SKM-1 treated with dmso at 0.1 percent for 144 hours (cell line): ENCODE data around the gene UNC45A.
"Not testable (repeated sequence)": the region's sequence is repeated elsewhere in the genome, so short reads cannot be mapped to it uniquely, and the experiment has no call there.

ENCODE experiments used
- DNase-seq: peaks from one replicate; lab custom pipeline; 2025; ENCODE audit not compliant: unreplicated experiment; lab: John Stamatoyannopoulos, UW

UNC45A gene

DNA sequence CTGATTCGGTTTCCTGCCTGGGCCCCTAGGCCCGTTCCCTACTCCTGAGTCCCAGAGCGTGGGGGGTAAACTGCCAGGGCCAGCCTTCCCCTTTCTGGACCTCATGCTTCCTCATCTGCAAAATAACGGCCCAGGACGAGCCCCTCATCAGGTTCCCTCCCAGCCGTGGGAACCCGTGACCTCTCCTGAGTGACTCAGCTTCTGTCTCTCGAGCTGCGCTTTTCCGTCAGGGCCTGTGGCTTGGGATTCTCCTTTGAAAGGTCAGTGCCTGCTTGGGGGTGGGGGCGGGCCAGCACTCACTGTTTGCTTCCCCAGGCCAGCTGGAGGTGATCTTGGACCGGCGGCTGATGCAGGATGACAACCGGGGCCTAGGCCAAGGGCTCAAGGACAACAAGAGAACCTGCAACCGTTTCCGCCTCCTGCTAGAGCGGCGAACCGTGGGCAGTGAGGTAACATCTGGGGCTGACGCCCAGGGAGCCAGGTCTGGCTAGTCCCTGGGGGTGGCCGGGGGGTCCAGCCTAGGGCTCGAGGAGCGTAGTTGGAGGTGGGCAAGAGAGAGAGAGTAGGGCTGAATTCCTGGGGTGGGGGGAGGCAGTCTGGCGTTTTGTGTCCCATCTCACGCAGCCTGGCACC, 19.2 kb upstream of the UNC45A start:
- DNase-seq: peak; percentile 81

DNA sequence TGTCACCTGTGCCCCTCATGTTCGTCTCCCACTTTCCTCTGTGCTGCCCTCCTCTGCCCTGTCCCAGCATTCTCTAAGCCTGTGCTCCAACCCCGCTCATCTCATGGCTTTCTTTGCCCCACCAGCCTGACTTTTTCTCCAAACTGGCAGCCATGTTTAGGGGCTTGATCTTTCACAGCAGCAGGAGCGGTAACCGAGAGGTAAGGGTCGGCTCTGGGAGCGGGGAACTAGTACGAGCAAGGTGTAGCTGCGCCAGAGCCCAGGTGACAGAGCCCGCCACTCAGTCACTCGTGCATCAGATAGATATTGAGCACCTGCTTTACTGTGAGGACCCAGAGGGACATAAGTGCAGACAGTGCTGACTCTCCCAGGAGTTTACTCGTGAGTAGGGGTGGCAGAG, 18.6 kb upstream of the UNC45A start:
- DNase-seq: no peak

DNA sequence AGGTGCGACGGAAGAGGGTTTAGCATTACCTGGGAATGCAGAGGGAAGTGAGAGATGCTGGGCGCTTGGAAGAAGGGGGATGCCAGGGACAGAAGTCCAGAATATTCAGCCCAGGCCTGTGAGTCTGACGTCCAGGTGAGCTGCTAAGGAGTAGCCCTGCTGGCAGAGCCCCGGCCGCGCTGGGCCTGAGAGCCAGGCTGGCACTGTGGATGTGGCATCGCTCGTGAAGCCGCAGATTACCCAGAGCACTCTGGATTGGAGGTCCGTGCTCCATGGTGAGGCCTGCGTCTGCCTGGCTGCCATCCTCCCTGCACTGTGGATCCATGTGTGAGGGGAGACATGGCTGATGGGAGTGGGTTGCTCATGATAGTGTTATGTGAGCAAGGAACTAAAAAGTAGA, 17.5 kb upstream of the UNC45A start:
- DNase-seq: no peak

DNA sequence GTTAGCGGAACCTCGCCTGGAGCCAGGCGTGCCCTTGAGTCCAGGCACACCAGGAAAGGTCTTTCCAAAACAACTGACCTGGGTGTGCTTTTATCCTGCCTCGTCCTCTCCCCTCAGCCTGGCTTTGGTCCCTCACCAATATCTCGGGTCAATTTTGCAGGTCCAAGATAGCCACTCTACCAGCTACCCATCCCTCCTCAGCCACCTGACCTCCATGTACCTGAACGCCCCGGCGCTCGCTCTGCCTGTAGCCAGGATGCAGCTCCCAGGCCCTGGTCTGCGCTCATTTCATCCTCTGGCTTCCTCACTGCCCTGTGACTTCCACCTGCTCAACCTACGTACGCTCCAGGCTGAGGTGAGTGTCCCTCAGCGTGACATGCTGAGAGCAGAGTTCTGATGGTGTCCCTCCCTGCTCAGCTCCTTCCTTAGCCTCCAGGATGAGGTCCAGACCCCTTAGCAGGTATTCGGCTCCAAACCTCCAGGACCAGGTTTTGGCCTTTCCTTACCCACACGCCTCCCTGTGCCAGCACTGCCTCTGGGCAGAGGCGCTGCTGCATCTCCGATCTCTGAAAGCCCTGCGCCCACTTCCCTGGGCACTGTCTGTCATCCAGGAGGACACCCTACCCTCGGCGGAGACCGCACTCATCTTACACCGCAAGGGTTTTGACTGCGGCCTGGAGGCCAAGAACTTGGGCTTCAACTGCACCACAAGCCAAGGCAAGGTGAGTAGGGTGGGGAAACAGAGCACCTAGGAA, 16.9 kb upstream of the UNC45A start:
- DNase-seq: no peak

DNA sequence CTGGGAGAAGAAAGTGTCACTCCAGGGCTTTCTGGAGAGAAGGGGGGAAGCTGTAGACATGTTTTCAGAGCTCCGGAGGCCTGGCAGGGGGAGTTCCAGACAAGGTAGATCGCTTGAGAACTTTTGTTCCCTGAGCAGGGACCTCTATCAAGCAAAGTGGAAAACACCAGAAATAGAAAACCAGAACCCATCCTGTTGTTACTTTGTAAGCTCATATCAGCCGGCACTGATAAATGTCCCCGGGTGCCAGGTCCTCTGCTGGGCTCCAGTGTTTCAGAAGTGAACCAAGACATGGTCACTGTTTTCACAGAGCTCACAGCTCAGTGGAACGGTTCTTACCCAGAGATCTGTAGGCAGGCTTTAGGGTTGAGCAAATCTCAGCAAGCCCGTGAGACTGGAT, 16.2 kb upstream of the UNC45A start:
- no peak for DNase-seq

DNA sequence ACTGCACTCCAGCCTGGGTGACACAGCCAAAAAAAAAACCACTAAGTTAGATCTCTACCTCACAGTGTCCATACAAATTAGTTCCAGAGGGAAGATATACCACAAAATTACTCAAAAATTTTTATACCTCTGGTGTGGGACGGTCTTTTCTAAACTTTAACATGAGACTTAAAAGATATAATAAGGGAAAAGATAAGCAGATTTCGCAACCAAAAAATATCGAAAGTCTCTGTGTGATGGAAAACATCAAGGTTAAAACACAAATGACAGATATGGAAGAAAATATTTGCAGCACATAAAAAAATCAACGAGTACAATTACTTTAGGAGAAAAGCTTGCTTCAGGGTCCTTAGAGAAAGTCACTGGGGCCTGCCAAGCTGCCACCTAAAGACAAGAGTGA, 13.2 kb upstream of the UNC45A start:
- DNase-seq: no peak

DNA sequence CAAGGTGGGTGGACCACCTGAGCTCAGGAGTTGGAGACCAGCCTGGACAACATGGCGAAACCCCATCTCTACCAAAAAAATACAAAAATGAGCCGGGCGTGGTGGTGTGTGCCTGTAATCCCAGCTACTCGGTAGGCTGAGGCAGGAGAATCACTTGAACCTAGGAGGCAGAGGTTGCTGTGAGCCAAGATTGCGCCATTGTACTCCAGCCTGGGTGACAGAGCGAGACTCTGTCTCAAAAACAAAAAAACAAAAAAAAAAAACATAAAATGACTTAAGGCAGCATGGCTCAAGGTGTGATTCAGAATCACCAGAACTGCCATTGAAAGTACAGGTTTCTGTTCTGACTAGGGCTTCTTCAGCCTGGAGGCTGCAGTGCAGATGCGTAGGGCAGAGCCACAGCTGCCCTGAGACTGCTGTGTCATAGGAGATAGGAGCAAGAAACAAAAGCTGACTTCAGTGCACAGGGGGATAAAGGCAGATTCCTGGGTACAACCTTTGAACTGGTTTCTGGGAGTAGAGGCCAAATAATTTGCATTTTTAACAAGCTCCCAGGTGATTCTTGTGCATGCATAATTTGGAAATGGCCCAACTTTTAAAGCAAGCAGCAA, 12.3 kb upstream of the UNC45A start:
- DNase-seq: not testable (repeated sequence)

DNA sequence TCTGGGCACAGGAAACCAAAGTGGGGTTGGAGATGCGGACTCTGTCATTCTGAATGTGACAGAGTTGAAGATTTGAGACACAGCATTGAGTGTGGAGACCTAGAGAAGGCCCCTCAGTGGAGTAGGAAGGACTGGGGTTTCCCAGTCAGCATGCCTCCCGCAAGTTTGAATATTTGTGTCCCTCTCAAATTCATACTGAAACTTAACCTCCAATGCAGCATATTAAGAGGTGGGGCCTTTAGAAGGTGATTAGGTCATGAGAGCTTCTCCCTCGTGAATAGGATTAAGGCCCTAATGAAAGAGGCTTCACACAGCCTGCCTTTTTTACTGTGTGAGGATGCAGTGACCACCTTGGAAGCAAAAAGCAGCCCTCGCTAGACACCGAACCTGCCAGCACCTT, 10.7 kb upstream of the UNC45A start:
- DNase-seq: no peak

DNA sequence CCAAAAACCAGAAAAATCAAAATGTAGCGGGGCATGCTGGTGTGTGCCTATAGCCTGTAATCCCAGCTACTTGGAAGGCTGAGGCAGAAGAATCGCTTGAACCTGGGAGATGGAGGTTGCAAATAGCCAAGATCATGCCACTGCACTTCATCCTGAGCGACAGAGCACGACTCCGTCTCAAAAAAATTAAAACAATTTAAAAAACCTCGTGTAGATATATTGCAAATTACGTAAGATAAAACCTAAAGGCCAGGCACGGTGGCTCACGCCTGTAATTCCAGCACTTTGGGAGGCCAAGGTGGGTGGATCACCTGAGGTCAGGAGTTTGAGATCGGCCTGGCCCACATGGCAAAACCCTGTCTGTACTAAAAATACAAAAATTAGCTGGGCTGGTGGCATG, 8.3 kb upstream of the UNC45A start:
- not testable (repeated sequence) for DNase-seq

DNA sequence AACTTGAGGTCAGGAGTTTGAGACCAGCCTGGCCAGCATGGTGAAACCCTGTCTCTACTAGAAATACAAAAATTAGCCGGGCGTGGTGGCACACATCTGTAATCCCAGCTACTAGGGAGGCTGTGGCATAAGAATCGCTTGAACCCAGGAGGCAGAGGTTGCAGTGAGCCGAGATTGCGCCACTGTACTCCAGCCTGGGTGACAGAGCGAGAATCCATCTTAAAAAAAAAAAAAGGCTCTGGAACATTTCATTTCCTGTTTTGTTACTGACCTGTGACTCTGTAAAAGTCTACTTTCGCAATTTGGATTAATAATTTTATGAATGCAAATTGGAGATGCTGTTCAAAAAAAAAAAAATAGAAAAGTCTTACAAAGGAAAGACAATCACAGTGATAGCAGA, 7.0 kb upstream of the UNC45A start:
- not testable (repeated sequence) for DNase-seq

DNA sequence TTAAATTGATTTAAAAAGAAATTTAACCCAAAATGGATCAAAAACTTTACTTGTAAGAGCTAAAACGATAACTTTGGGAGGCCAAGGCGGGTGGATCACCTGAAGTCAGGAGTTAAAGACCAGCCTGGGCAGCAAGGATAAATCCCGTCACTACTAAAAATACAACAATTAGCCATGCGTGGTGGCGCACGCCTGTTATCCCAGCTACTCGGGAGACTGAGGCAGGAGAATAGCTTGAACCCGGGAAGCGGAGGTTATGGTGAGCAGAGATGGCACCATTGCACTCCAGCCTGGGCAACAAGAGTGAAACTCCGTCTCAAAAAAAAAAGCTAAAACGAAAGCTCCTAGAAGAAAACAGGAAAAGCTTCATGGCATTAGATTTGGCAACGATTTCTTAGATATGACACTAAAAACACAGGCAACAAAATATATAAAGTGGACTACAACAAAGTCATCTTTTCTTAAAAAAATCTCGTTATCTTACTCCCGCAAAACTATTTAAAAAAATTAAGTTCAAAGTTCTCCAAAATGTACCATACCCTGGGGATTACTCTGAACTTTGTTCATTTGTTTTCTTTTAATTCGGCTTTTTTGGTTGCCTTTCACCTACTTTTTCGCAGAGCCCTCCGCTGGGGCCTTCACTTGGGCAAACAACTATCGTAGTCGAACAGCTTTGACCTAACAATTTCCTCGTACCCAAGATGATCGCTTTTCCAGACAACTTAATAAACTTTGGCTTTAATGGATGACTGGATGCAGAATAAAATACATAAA, 5.7 kb upstream of the UNC45A start:
- no peak for DNase-seq

DNA sequence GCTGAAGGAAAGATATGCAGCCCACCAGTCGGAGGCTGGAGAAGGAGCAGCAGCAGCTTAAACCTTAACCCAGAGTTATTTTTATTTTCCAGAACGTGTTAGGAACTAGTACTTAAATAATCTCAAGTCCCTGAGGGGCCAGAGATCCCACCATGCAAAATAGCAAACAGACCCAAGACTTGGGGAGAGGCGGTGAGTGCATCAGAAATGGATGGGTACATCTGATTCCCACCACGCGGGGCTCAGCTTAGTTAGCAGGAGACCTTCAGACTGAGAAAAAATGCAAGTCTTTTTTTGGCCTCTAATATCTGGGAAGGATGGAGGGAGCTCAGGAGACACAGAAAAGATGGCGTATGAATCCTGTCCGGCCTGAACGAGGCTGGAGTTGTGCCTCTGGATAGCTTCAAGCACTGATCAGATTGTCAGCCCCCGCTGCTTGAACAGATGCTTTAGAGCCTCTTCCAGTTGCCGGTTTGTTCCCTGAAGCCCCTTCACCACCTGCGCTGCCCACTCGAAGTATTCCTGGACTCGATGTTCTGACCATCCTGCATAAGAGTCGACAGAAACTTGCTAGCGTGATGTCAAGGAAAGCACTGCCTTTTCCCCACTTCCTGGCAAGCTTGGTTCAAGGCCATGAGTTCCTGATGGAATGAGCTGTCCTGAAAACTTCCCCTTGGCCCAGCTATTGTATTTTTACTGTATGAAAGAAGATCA, 4.1 kb upstream of the UNC45A start:
- no peak for DNase-seq

DNA sequence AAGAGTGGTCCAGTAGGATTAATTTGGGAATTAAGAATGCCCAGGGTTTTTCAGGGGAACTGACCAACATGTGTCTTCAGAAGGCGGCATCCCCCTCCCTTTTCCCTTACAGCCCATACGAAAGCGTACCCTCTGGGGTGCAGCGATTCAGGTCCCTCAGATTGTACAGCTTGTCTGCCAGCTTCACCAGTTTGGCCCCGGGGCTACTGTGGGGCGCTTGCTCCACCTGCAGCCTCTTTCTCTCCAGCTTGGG, 3.6 kb upstream of the UNC45A start:
- no peak for DNase-seq

DNA sequence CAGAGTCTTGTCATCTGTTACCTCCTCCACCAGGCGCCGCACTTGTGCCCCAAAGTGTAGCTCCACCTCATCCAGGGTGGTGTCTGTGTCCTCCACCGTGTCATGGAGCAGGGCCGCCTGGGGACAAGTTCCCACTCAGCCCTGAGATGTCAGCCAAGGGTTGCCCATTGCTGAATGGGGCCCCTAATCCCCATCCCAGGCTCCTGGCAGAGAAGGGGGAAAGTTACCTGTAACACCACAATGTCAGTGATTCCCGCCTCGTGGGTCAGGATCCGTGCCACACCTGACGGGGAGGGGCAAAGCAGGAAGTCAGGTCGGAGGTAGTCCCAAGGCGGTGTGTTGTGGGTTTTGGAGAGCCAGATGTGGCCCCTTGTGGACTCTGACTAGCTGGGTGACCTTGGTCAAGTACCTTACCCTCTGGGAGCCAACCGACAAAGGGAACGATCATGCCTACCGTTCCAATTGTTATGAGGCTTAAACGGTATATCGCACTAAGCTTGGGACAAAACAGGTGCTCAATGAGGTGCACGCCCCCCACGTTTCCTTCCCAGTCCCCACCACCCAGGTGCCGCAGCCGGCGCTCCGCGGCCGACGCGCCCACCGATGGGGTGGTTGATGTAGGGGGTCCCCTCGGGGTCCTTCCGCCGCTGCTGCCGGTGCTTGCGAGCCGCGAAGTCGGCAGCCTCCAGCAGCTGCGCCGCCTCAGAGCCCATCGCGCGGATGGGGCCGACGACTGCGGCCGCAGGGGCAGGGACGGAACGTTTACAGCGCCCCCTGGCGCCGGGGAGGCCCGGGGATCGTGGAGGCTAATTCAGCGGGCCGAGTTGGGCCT, 3.0 kb upstream of the UNC45A start, which contains the start of gene HDDC3:
Gene HDDC3, minus strand, starts transcription at position 722 of the 832 bp plus-strand sequence. Its CDS starts 9 bp downstream, at position 713.
- DNase-seq: peak; percentile 85

DNA sequence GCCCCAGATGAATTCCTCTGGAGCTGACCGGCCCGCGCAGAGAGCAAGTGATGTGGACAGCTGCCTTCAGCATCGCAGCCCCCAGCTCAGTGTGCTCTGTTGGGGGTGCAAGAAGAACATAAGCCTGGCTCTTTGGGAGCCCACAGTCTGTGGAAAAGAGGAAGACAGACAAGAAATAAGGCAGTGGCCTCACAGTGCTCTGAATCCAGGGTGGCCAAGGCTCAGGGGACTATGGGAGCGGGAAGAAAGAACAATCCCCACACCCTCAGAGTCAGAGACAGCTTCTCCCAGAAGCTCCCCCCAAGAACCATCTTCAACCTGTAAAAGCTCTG, 2.5 kb upstream of the UNC45A start:
- no peak for DNase-seq

DNA sequence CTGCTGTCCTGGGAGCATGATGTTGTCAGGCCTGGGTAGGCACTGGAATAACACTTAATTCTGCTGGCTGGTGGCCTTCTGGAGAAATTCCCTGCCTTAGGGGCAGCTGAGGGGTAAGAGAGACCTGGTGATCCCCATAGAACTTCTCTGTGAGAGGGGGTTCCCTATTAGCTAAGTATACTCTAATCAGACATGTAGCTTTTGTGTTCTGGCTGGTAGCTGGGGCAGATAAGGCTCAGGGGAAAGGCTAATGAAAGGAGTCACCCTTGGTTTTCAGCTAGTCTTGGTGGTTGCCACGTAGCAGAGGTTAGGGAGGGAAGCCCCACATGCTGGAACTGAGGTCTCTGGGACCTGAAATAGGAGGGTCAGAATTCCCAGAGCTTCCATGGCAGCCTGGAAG, 1.8 kb upstream of the UNC45A start:
- DNase-seq: no peak

DNA sequence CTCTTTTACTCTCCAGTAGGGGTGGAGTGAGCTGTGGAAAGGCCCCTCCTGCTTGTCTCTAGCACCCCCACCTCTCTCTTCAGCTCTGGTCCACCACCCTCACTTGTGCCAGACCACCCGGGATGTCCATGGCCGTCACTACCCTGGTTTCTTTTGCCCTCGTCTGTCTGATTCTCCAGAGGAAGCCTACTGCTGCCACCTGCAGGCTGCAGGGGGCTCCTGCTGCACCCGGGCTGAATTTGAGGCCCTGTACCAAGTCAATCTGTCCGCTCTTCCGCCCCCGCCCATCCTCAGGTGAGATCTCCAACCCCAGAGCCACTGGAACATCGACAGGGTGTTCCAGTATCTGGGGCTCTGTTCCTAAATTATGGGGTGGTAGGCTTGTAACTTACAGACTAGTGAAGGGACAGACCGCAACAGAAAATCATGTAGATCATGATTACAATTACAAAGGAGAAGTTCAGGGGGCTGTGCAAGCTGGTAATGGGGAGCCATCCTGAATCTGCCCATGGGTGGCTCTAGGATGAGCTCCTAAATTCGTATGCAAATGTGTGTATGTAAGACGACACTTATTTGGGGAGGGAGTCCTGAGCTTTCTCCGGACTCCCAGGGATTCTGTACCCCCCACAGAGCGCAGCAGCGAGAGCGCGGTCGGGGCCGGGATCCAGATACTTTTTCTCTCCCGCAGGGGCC, 683 bp upstream of the UNC45A start:
- DNase-seq: peak; percentile 80

DNA sequence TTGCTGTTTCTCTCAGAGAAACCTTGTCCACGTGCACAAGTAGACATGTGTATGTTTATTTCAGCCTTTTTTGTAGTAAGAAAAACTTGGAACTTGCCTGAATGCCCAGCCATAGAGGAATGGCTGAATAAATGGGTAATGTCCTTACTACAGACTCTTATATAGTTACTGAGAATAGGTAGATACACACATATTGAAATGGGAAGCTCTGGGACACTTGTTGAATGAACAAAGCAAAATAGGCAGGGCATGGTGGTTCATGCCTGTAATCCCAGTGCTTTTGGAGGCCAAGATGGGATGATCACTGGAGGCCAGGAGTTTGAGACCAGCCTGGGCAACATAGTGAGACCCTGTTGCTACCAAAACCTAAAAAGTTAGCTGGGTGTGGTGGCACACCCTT, 1.7 kb downstream of the UNC45A start:
- DNase-seq: no peak

DNA sequence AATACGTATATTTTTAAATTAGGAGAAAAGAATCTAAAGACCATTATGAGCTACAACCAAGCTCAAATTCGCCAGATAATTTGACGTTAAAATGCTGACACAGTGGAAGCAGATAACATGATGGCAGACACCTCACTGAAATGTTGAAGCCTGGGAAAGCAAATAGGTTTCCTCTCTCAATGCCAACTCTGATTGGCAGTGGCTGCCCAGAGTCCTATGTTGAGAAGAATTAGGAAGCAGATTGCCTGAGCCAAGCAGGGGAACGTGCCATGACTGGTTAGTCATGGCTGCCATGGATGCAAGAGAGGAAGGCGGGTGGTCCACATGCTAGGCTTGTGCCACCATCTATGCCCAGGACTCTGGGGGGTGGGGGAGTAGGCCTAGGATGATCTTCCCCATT, 3.2 kb downstream of the UNC45A start:
- no peak for DNase-seq

DNA sequence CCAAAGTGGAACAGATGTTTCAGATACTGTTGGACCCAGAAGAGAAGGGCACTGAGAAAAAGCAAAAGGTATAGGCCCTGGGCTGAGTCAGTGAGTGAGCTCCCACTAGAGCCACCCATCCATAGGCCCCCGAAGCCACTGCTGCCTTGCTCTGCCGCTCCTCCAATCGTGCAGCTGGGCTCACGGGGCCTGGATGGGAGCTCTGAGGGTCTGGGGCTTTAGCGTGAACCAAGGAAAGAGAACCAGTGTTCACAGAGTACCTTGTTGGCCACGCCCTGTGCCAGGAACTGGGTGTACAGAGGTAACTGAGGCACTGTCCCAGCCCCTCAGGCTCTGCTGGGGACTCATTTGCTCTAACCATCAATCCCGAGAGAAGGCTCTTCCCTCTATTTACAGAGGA, 4.7 kb downstream of the UNC45A start:
- no peak for DNase-seq
